H1 (cell line): ENCODE measurements around the gene RIC8A. TPM values are rescaled to one million over a fixed set of nuclear protein-coding genes. Genes with fewer than 3 reads are reported as not detected.

Experiments used
- CTCF ChIA-PET: fragments of 300-600 bp; sonication (Branson Sonifier 250); formaldehyde crosslinking; loops from one replicate; lab custom pipeline; 2021; ENCODE audit not compliant: partially characterized antibody; lab: Charles Lee
- POLR2A ChIA-PET: fragments of 300-600 bp; sonication (Branson Sonifier 250); formaldehyde crosslinking; loops from one replicate; lab custom pipeline; 2021; ENCODE audit warnings: inconsistent platforms; ENCODE audit not compliant: partially characterized antibody; lab: Charles Lee
- DNase-seq, 2 experiments: peaks; one replicate each; pipeline versions ENCODE4 v3.0.0 to v3.0.0-alpha.2; 2010 to 2022; ENCODE audit warnings: low spot score in 2 of 2, low read depth in 1 of 2, mixed read lengths in 1 of 2
- FAIRE-seq: peaks from 2 replicates; lab custom pipeline; 2011; peaks lifted over from hg19 to GRCh38; lab: Jason Lieb, UNC
- H2AFZ ChIP-seq: 2 replicates; pipeline ENCODE4 v1.8.1; 2012; ENCODE audit warnings: low read length, inconsistent platforms
- H2AK5ac ChIP-seq: 2 replicates; pipeline ENCODE4 v1.6.1; 2013; ENCODE audit warnings: low read depth, low read length
- H2BK120ac ChIP-seq: replicated peaks from 2 replicates; pipeline ENCODE3; 2013; ENCODE audit warnings: low read depth, low read length, inconsistent platforms
- H2BK12ac ChIP-seq: 2 replicates; pipeline ENCODE4 v1.6.1; 2013; ENCODE audit warnings: low read depth, low read length
- H2BK15ac ChIP-seq: 2 replicates; pipeline ENCODE4 v1.6.1; 2013; ENCODE audit warnings: low read length
- H2BK20ac ChIP-seq: 2 replicates; pipeline ENCODE4 v1.6.1; 2013; ENCODE audit warnings: low read length
- H2BK5ac ChIP-seq: 2 replicates; pipeline ENCODE4 v1.6.1; 2013; ENCODE audit warnings: low read depth, low read length
- H3K14ac ChIP-seq: 2 replicates; pipeline ENCODE4 v1.6.1; 2013; ENCODE audit warnings: inconsistent platforms; ENCODE audit not compliant: insufficient read length
- H3K18ac ChIP-seq: 2 replicates; pipeline ENCODE4 v1.6.1; 2013; ENCODE audit warnings: low read length; ENCODE audit errors: extremely low read depth
- H3K23ac ChIP-seq: 2 replicates; pipeline ENCODE4 v1.6.1; 2013; ENCODE audit warnings: inconsistent platforms; ENCODE audit not compliant: insufficient read length
- H3K23me2 ChIP-seq: 2 replicates; pipeline ENCODE4 v1.6.1; 2013; ENCODE audit warnings: low read depth, low read length
- H3K27ac ChIP-seq: 2 replicates; pipeline ENCODE4 v1.6.1; 2011; ENCODE audit warnings: low read depth, low read length, inconsistent platforms
- H3K27me3 ChIP-seq, 4 experiments: replicated peaks in 1 of 4; 1 replicate in 1 of 4; 2 replicates in 3 of 4; pipeline versions ENCODE4 v1.6.1 to v1.8.1; 2011 to 2013; ENCODE audit warnings: low read length in 3 of 4, mild to moderate bottlenecking in 3 of 4, inconsistent platforms in 2 of 4, mixed read lengths in 2 of 4, moderate library complexity in 1 of 4; ENCODE audit not compliant: control insufficient read depth in 3 of 4, insufficient read depth in 3 of 4; ENCODE audit errors: extremely low read depth in 1 of 4
- H3K36me3 ChIP-seq, 4 experiments: 2 replicates each; pipeline versions ENCODE4 v1.6.1 to v1.8.1; 2011 to 2013; ENCODE audit warnings: mild to moderate bottlenecking in 4 of 4, low read length in 3 of 4, moderate library complexity in 2 of 4, control low read depth in 1 of 4, inconsistent platforms in 1 of 4; ENCODE audit not compliant: insufficient read depth in 4 of 4, control insufficient read depth in 2 of 4
- H3K4ac ChIP-seq: replicated peaks from 2 replicates; pipeline ENCODE3; 2013; ENCODE audit warnings: low read length, low read depth, mixed read lengths, inconsistent platforms; ENCODE audit not compliant: insufficient read length
- H3K4me1 ChIP-seq, 4 experiments: replicated peaks in 1 of 4; 1 replicate in 1 of 4; 2 replicates in 3 of 4; pipeline versions ENCODE4 v1.6.1 to v1.8.1; 2011 to 2013; ENCODE audit warnings: low read length in 3 of 4, inconsistent platforms in 2 of 4, mixed read lengths in 1 of 4; ENCODE audit not compliant: insufficient read depth in 4 of 4, control insufficient read depth in 3 of 4
- H3K4me2 ChIP-seq, 2 experiments: 2 replicates each; pipeline versions ENCODE4 v1.6.1 to v1.8.1; 2011 to 2013; ENCODE audit warnings: low read depth in 2 of 2, low read length in 2 of 2, control low read depth in 1 of 2, inconsistent platforms in 1 of 2, mild to moderate bottlenecking in 1 of 2; ENCODE audit not compliant: insufficient read depth in 1 of 2
- H3K4me3 ChIP-seq, 4 experiments: fragments of 200-600, 300-600 bp in 1 of 4; sonication (generic), shearing (Covaris generic), sonication (Bioruptor Twin) in 1 of 4; 2 replicates each; pipeline versions ENCODE4 v1.5.1 to v1.8.1; 2011 to 2016; ENCODE audit warnings: low read length in 4 of 4, low read depth in 3 of 4, control low read depth in 2 of 4, inconsistent platforms in 2 of 4, mild to moderate bottlenecking in 2 of 4, mixed read lengths in 1 of 4, moderate library complexity in 1 of 4; ENCODE audit not compliant: insufficient read depth in 2 of 4; ENCODE audit errors: extremely low read depth in 1 of 4
- H3K56ac ChIP-seq: replicated peaks from 2 replicates; pipeline ENCODE3; 2013; ENCODE audit warnings: low read depth, mild to moderate bottlenecking, mixed read lengths, low read length, inconsistent platforms; ENCODE audit not compliant: insufficient read length
- H3K79me1 ChIP-seq: 2 replicates; pipeline ENCODE4 v1.6.1; 2013; ENCODE audit warnings: low read depth, low read length, control low read depth
- H3K79me2 ChIP-seq, 2 experiments: 2 replicates each; pipeline versions ENCODE4 v1.6.1 to v1.8.1; 2012 to 2013; ENCODE audit warnings: low read length in 2 of 2, mild to moderate bottlenecking in 2 of 2, inconsistent platforms in 1 of 2; ENCODE audit not compliant: insufficient read depth in 2 of 2, control insufficient read depth in 1 of 2
- H3K9ac ChIP-seq, 4 experiments: replicated peaks in 1 of 4; 1 replicate in 1 of 4; 2 replicates in 3 of 4; pipeline versions ENCODE4 v1.6.1 to v1.8.1; 2011 to 2013; ENCODE audit warnings: low read depth in 3 of 4, low read length in 3 of 4, control low read depth in 2 of 4, mild to moderate bottlenecking in 2 of 4, moderate library complexity in 2 of 4, inconsistent platforms in 1 of 4; ENCODE audit errors: extremely low read depth in 1 of 4
- H3K9me3 ChIP-seq, 2 experiments: 2 replicates each; pipeline versions ENCODE4 v1.6.1 to v1.8.1; 2012 to 2013; ENCODE audit warnings: mild to moderate bottlenecking in 2 of 2, moderate library complexity in 2 of 2, control low read depth in 1 of 2, inconsistent platforms in 1 of 2, low read depth in 1 of 2, low read length in 1 of 2, mixed read lengths in 1 of 2; ENCODE audit not compliant: insufficient read depth in 2 of 2
- H4K20me1 ChIP-seq, 2 experiments: replicated peaks in 1 of 2; 2 replicates each; pipeline versions ENCODE3 to v1.8.1; 2011 to 2013; ENCODE audit warnings: inconsistent platforms in 2 of 2, low read length in 2 of 2, mild to moderate bottlenecking in 1 of 2; ENCODE audit not compliant: insufficient read depth in 2 of 2, control insufficient read depth in 1 of 2
- H4K5ac ChIP-seq: 2 replicates; pipeline ENCODE4 v1.6.1; 2013; ENCODE audit warnings: low read length, low read depth, mixed read lengths, inconsistent platforms; ENCODE audit not compliant: insufficient read length
- H4K8ac ChIP-seq: 2 replicates; pipeline ENCODE4 v1.8.0; 2013; ENCODE audit warnings: mild to moderate bottlenecking, moderate library complexity, low read length, inconsistent platforms; ENCODE audit not compliant: insufficient read depth; ENCODE audit errors: extremely low read depth
- H4K91ac ChIP-seq: replicated peaks from 2 replicates; pipeline ENCODE3; 2013; ENCODE audit warnings: low read length, mixed read lengths, inconsistent platforms; ENCODE audit not compliant: insufficient read length
- BACH1 ChIP-seq: IDR thresholded peaks from 2 replicates; pipeline ENCODE4 v1.6.1; 2012; ENCODE audit warnings: low read length, improper control_type of control experiment
- CREB1 ChIP-seq: IDR thresholded peaks from 2 replicates; pipeline ENCODE4 v1.6.1; 2012; ENCODE audit warnings: inconsistent platforms
- MAFK ChIP-seq: IDR thresholded peaks from 2 replicates; pipeline ENCODE4 v1.6.1; 2012; ENCODE audit warnings: low read depth, mild to moderate bottlenecking, improper control_type of control experiment, low read length
- NANOG ChIP-seq: IDR thresholded peaks from 2 replicates; pipeline ENCODE4 v1.6.1; 2011; ENCODE audit warnings: low read length, low read depth, mild to moderate bottlenecking, inconsistent platforms; ENCODE audit not compliant: insufficient read depth, poor library complexity, severe bottlenecking
- SIN3A ChIP-seq, 2 experiments: IDR thresholded peaks in 1 of 2; conservative IDR thresholded peaks in 1 of 2; 2 replicates each; pipeline ENCODE4 v1.6.1; 2011 to 2012; ENCODE audit warnings: low read length in 2 of 2, improper control_type of control experiment in 1 of 2, low read depth in 1 of 2, mild to moderate bottlenecking in 1 of 2
- SP2 ChIP-seq: IDR thresholded peaks from 2 replicates; pipeline ENCODE4 v1.6.1; 2012; ENCODE audit warnings: mild to moderate bottlenecking, low read length, inconsistent platforms
- TEAD4 ChIP-seq: IDR thresholded peaks from 2 replicates; pipeline ENCODE4 v1.6.1; 2012; ENCODE audit warnings: low read depth, low read length, inconsistent platforms, mixed read lengths
- ZNF274 ChIP-seq: IDR thresholded peaks from 2 replicates; pipeline ENCODE4 v1.7.0; 2012; ENCODE audit warnings: low read length, borderline replicate concordance; ENCODE audit errors: extremely low read depth
- WGBS, 2 experiments: shearing (Covaris generic) in 1 of 2; methylation state at CpG; one replicate each; pipeline versions ENCODE4 v1.1.6 to v1.1.7; 2013 to 2015; ENCODE audit warnings: low lambda C conversion rate in 2 of 2, mixed read lengths in 2 of 2, inconsistent platforms in 1 of 2, low coverage in 1 of 2, missing lambda C conversion rate in 1 of 2; ENCODE audit not compliant: insufficient replicate concordance in 2 of 2, insufficient coverage in 1 of 2, insufficient read length in 1 of 2; ENCODE audit errors: extremely low coverage in 1 of 2, missing lambda C conversion rate in 1 of 2; 5-methylcytosine and 5-hydroxymethylcytosine counted together
- long read RNA-seq, 2 experiments: library from RNA in 1 of 2; library from capped mRNA in 1 of 2; stranded (forward); transcript quantifications; one replicate each; pipeline ENCODE4 v2.0.0, GENCODE V29; 2021; ENCODE audit warnings: inconsistent platforms in 1 of 2
- polyA minus RNA-seq, 3 experiments: library from RNA; depleted of rRNA, polyadenylated mRNA; stranded (reverse); fragments of >200 nt; gene quantifications; 1 replicate in 2 of 3; 2 replicates in 1 of 3; pipeline ENCODE4 v1.2.3, GENCODE V29; 2011
- polyA plus RNA-seq, 7 experiments: library from polyadenylated mRNA; depleted of rRNA in 3 of 7; stranded (reverse) in 5 of 7; unstranded in 2 of 7; fragments of >200 nt in 5 of 7; fragments of 200-250 nt in 2 of 7; gene quantifications; 1 replicate in 5 of 7; 2 replicates in 1 of 7; 4 replicates in 1 of 7; pipeline versions ENCODE4 v1.2.1 to v1.2.3, GENCODE V29; 2011 to 2013; ENCODE audit warnings: missing spikeins in 2 of 7, mixed read lengths in 2 of 7
- total RNA-seq: library from RNA; stranded (reverse); fragmentation: NEBNext Ultra II Directional; extraction: Animal tissue kit (Norgen Biotek cat#: 25700); gene quantifications from 2 replicates; pipeline ENCODE4 v1.2.1, GENCODE V29; 2021

RIC8A gene
- total RNA-seq (67.0 and 76.7 TPM in 2 replicates), polyA plus RNA-seq (2011; rRNA removed) (105 and 123 TPM in 2 replicates), polyA minus RNA-seq (2011; rRNA and poly(A)+ RNA removed) (82.0 and 141 TPM in 2 replicates)
- polyA plus RNA-seq (2011; cell fraction: cytosol; rRNA removed), result 82.4 TPM
- 234 TPM for polyA plus RNA-seq (2011; cell fraction: nucleus; rRNA removed)
- 49.0 to 68.8 TPM (median 62.1 TPM) in 4 replicates for polyA plus RNA-seq (2012, experiment 1 of 2)
- polyA plus RNA-seq (2012, experiment 2 of 2), result 53.7 TPM
- 37.2 TPM for polyA plus RNA-seq (2013, experiment 1 of 2)
- polyA plus RNA-seq (2013, experiment 2 of 2), result 43.2 TPM
- 42.5 TPM for polyA minus RNA-seq (2011; cell fraction: cytosol; rRNA and poly(A)+ RNA removed)
- polyA minus RNA-seq (2011; cell fraction: nucleus; rRNA and poly(A)+ RNA removed), result 82.7 TPM
- long read RNA-seq, experiment 1, transcript RIC8A-203 (10 exons, 3,703 nt), result major isoform, 9 of 43 reads
- long read RNA-seq, experiment 1, partial matches to known transcripts, result 28 of 43 reads
- long read RNA-seq, experiment 1, other reads (novel, unspliced or antisense), result 4 of 43 reads
- long read RNA-seq, experiment 2, transcript RIC8A-203 (10 exons, 3,703 nt), result major isoform, 16 of 20 reads
- long read RNA-seq, experiment 2, partial matches to known transcripts, result 0 of 20 reads
- long read RNA-seq, experiment 2, other reads (novel, unspliced or antisense), result 3 of 20 reads

DNA sequence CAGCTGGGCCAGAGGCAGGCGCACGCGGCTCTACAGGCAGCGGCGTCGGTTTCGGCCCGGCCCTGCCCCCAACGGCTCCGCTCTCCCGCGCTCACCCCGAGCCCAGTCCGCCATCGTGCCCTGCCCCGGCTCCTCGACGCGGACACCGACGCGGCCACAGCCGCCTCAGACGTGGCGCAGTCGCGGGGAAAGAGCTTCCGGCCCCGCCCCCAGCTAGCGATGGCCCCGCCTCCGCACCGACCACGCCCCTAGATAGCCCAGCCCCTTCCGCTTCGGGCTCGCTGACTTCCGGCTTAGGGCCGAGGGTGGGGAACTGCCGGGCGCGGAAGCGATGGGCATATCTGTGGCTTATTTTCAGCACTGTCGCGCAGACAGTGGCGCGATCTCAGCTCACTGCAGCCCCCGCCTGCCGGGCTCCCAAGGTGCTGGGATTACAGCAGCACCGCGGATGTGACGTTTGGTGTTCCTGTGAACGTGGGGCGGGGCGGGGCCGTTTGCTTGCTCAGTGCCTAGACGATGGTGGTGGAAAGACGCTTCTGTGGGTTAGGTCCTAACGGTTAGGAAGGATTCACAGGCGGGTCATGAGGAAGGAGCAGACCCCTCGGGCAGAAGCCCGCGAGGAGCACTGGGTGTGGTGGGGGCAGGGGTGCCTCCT, at the start of gene RIC8A, which contains the start of gene BET1L:
RIC8A (plus strand) TSS at position 501 of the 655 bp plus-strand sequence. CDS start 1,147 bp downstream, outside the sequence.
BET1L (minus strand) TSS at position 192 of the 655 bp plus-strand sequence; CDS start at position 114, 78 bp downstream.
- H3K4me1 ChIP-seq, result peaks cover 0 to 23% (median 9%) of the 10 kb centered on the region in 4 experiments; a peak in 5 of 7 replicates
- peak within 1 kb of the TSS; percentile 84 for H4K5ac ChIP-seq
- FAIRE-seq (peak; percentile 7), DNase-seq (peak; percentile 86 to 99)
- H2BK12ac ChIP-seq, result 0 out of 2 replicates have a peak within 1 kb of the TSS, but pooled peaks have one; percentile 52
- no peak within 1 kb of the TSS for H2BK15ac ChIP-seq
- H2BK5ac ChIP-seq, result peak within 1 kb of the TSS; percentile 75
- H3K4me3 ChIP-seq, result peak within 1 kb of the TSS; percentile 85 to 89 (median 87)
- H3K79me1 ChIP-seq, result peaks cover 11% of the 10 kb centered on the region
- H2BK120ac ChIP-seq, result no peak within 1 kb of the TSS
- peaks cover 0 to 34% of the 10 kb centered on the region in 2 experiments for H4K20me1 ChIP-seq
- WGBS, 2 experiments, result 1% methylated on average over 44 of the region's 63 CpGs; no CpG with 5 or more reads in 1 of the 2 experiments
- CTCF ChIA-PET, result interaction anchor here (1.0 to 1.3 kb wide), 5 partner anchors 30 to 160 kb away, joined by 3 to 6 read pairs (median 3); no protein-coding TSS in a partner anchor
- no peaks in the 10 kb centered on the region for H3K27me3 ChIP-seq
- peak within 1 kb of the TSS; percentile 48 for H4K91ac ChIP-seq
- peak within 1 kb of the TSS; percentile 78 for H3K56ac ChIP-seq
- peaks cover 22% of the 10 kb centered on the region for H3K23me2 ChIP-seq
- H3K9ac ChIP-seq, result peak within 1 kb of the TSS; percentile 73 to 90 (median 74)
- peaks cover 17 to 38% (median 27%) of the 10 kb centered on the region in 4 experiments; a peak in 7 of 8 replicates for H3K36me3 ChIP-seq
- peak within 1 kb of the TSS; percentile 41 for H2AK5ac ChIP-seq
- no peak within 1 kb of the TSS for H2AFZ ChIP-seq
- no peak within 1 kb of the TSS for H3K14ac ChIP-seq
- H3K9me3 ChIP-seq, result no peaks in the 10 kb centered on the region
- H3K27ac ChIP-seq, result peak within 1 kb of the TSS; percentile 74
- H3K18ac ChIP-seq, result peak within 1 kb of the TSS; percentile 88
- POLR2A ChIA-PET, result interaction anchor here (0.6 to 2.0 kb wide), 16 partner anchors 9 to 337 kb away, joined by 3 to 11 read pairs (median 4); partner anchors contain the start of genes PSMD13 and SIRT3
- H3K23ac ChIP-seq, result no peak within 1 kb of the TSS
- H2BK20ac ChIP-seq, result no peak within 1 kb of the TSS
- H4K8ac ChIP-seq, result peak within 1 kb of the TSS; percentile 78; the same call in 1 of the 2 replicates
- peaks cover 0 to 31% of the 10 kb centered on the region in 2 experiments; a peak in 3 of 4 replicates for H3K79me2 ChIP-seq
- peak within 1 kb of the TSS; percentile 97 to 100 for H3K4me2 ChIP-seq
- peak within 1 kb of the TSS; percentile 50 for H3K4ac ChIP-seq
- TF ChIP-seq ZNF274 (no peak), SP2 (no peak), NANOG (peak; percentile 1), TEAD4 (no peak), CREB1 (peak; percentile 67; the same call in 1 of the 2 replicates), SIN3A (conservative IDR thresholded peaks at IDR 0.05 in 1 of 2, IDR thresholded peaks at IDR 0.05 in 1 of 2; ENCODE audit: low read depth in 1 of 2, low read length in 2 of 2) (0 out of 4 replicates have a peak, but pooled peaks have one; percentile 45 to 68), BACH1 (no peak), MAFK (no peak)
